ENCODE results near the gene TAS1R1.

The TAS1R1 gene

DNA sequence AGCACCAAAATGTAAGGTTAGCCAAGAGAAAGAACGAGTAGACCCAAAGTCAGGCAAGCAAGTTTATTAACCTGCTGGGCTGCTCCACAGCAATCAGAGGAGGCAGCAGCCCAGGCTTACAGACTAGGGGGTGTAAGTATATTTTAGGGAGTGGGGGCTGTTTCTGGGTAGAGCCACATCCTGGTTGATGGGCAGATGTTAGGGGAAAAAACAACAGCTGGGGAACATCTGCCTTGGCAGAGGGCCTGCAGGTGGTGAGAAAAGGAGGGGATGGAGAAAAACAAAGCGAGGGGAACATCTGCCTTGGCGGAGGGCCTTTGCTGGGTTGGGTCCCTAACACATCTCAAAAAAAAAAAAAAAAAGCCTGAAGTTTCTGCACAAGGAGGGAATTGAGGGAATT lies 15.0 kb downstream of the TAS1R1 start:
- in situ Hi-C loops (cut with MboI; ENCODE audit: low sequenced_read_pairs): no loop called here

GRCh38 chr1:6570987-6571386 lies 15.9 kb downstream of the TAS1R1 start:
- in situ Hi-C loops (cut with MboI; ENCODE audit: low sequenced_read_pairs): no loop called here

DNA sequence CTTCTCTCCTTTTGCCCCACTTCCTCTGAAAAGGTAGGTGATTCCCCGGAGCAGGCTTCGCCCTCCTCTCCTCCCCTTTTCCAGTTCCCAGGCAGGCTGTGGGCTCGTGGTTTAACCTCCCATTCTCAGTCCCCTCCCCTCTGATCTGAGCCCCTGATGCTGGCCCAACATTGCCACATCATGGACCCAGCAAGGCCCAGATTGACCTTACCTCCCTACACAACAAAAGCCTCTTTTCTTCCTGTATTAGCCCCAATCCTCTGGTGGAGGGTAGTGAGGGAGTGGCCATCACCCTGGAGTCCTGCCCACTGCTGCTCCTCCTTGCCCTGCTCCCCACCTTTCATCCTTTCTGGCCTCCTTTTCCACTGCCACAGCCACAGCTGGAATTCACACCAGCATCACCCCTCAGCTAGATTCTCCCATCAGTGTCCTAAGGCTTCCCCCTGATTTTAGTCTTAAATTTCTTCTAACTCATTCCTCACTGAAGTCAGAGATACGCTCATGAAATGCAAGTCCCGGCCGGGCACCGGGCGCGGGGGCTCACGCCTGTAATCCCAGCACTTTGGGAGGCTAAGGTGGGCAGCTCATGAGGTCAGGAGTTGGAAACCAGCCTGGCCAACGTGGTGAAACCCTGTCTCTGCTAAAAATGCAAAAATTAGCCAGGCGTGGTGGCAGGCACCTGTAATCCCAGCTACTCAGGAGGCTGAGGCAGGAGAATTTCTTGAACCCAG lies 17.7 kb downstream of the TAS1R1 start:
- in situ Hi-C loops (cut with MboI; ENCODE audit: low sequenced_read_pairs): no loop called here

- in situ Hi-C loops (cut with MboI; ENCODE audit: low sequenced_read_pairs): no loop called here
These were observed 19.0 kb downstream of the TAS1R1 start for GRCh38 chr1:6574025-6574620.

DNA sequence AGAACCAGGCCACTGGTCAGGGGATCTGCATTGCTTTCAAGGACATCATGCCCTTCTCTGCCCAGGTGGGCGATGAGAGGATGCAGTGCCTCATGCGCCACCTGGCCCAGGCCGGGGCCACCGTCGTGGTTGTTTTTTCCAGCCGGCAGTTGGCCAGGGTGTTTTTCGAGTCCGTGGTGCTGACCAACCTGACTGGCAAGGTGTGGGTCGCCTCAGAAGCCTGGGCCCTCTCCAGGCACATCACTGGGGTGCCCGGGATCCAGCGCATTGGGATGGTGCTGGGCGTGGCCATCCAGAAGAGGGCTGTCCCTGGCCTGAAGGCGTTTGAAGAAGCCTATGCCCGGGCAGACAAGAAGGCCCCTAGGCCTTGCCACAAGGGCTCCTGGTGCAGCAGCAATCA lies 19.7 kb downstream of the TAS1R1 start:
- in situ Hi-C loops (cut with MboI; ENCODE audit: low sequenced_read_pairs): no loop called here

GRCh38 chr1:6577831-6578525 lies 22.9 kb downstream of the TAS1R1 start:
- in situ Hi-C loops (cut with MboI; ENCODE audit: low sequenced_read_pairs): no loop called here

- in situ Hi-C loops (cut with MboI; ENCODE audit: low sequenced_read_pairs): no loop called here
These were observed 23.7 kb downstream of the TAS1R1 start for GRCh38 chr1:6578624-6579373.

DNA sequence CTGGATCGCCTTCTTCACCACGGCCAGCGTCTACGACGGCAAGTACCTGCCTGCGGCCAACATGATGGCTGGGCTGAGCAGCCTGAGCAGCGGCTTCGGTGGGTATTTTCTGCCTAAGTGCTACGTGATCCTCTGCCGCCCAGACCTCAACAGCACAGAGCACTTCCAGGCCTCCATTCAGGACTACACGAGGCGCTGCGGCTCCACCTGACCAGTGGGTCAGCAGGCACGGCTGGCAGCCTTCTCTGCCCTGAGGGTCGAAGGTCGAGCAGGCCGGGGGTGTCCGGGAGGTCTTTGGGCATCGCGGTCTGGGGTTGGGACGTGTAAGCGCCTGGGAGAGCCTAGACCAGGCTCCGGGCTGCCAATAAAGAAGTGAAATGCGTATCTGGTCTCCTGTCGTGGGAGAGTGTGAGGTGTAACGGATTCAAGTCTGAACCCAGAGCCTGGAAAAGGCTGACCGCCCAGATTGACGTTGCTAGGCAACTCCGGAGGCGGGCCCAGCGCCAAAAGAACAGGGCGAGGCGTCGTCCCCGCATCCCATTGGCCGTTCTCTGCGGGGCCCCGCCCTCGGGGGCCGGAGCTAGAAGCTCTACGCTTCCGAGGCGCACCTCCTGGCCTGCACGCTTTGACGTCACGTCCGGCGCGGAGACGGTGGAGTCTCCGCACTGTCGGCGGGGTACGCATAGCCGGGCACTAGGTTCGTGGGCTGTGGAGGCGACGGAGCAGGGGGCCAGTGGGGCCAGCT lies 24.4 kb downstream of the TAS1R1 start, which contains the start of gene ZBTB48:
Gene ZBTB48 (plus strand): TSS at position 621 of the 745 bp plus-strand sequence. CDS start 616 bp downstream, outside the sequence.
- in situ Hi-C loops (cut with MboI; ENCODE audit: low sequenced_read_pairs): no loop called here

GRCh38 chr1:6580119-6580592 lies 25.0 kb downstream of the TAS1R1 start:
- in situ Hi-C loops (cut with MboI; ENCODE audit: low sequenced_read_pairs): no loop called here

DNA sequence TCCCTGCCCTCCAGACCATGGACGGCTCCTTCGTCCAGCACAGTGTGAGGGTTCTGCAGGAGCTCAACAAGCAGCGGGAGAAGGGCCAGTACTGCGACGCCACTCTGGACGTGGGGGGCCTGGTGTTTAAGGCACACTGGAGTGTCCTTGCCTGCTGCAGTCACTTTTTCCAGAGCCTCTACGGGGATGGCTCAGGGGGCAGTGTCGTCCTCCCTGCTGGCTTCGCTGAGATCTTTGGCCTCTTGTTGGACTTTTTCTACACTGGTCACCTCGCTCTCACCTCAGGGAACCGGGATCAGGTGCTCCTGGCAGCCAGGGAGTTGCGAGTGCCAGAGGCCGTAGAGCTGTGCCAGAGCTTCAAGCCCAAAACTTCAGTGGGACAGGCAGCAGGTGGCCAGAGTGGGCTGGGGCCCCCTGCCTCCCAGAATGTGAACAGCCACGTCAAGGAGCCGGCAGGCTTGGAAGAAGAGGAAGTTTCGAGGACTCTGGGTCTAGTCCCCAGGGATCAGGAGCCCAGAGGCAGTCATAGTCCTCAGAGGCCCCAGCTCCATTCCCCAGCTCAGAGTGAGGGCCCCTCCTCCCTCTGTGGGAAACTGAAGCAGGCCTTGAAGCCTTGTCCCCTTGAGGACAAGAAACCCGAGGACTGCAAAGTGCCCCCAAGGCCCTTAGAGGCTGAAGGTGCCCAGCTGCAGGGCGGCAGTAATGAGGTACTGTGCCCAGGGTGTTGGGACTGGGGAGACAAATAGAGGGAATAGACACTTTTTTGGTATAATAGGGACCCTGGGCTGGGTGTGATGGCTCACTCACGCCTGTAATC lies 25.7 kb downstream of the TAS1R1 start:
- in situ Hi-C loops (cut with MboI; ENCODE audit: low sequenced_read_pairs): no loop called here

GRCh38 chr1:6581561-6582305 lies 26.6 kb downstream of the TAS1R1 start:
- in situ Hi-C loops (cut with MboI; ENCODE audit: low sequenced_read_pairs): no loop called here

DNA sequence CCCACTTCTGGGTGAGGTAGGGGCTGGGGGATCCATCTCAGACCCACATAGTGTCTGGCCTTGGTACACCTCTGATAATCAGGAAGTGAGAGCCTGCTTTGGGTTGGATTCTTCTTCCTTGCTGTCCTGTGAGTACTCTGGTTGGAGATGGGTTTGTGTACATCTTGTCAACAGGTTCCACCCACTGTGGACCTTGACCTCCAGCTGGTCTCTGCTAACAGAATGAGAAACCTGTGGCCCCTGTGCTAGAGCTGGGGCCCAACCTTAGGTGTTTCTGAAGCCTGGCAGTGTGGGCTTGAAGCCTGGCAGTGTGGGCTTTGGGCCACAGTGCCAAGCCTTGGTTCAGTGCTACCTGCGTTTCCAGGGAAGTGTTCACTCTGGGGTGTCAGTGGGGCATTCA lies 27.3 kb downstream of the TAS1R1 start:
- in situ Hi-C loops (cut with MboI; ENCODE audit: low sequenced_read_pairs): no loop called here

GRCh38 chr1:6584126-6585080 lies 29.3 kb downstream of the TAS1R1 start:
- in situ Hi-C loops (cut with MboI; ENCODE audit: low sequenced_read_pairs): no loop called here

GRCh38 chr1:6585081-6585722 lies 30.1 kb downstream of the TAS1R1 start:
- in situ Hi-C loops (cut with MboI; ENCODE audit: low sequenced_read_pairs): no loop called here

- in situ Hi-C loops (cut with MboI; ENCODE audit: low sequenced_read_pairs): no loop called here
These were observed 30.7 kb downstream of the TAS1R1 start for GRCh38 chr1:6585841-6586240.

DNA sequence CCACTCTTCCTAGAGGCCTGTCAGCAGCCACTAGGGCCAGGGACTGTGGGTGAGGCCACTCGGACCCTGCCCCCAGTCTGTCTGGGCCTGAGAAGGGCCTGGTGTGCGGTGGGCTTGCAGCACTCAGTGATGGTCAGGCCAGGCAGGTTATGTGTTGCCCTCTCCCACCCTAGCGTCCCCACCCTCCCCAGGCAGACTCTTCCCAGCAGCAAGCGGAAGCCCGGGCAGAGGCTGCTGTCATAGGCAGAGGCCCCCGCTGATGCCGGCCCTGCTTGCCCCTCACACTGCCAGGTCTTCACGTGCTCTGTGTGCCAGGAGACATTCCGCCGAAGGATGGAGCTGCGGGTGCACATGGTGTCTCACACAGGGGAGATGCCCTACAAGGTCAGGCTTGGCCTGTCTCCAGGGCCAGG lies 31.3 kb downstream of the TAS1R1 start:
- in situ Hi-C loops (cut with MboI; ENCODE audit: low sequenced_read_pairs): no loop called here

GRCh38 chr1:6587261-6588005 lies 32.3 kb downstream of the TAS1R1 start:
- in situ Hi-C loops (cut with MboI; ENCODE audit: low sequenced_read_pairs): no loop called here
